ENCODE data around the gene PHACTR3.

PHACTR3 gene

DNA sequence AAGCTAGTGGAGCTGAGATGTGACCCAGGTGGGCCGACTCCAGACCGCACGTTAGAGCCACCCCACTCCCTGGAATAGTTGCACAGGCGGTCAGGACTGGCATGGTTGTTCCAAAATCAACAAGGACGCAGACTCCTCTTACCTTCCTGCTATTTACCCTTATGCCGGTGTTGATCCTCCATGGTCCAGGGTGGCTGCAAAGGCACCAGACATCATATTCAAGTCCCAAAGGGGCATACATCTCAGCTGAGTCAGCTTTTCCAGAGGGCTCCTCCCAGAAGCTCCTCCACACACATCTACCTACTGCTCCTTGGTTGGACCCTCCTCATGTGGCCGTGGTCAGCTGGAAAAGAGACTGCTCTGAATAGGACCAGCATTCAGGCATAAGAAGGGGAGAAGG lies 216.9 kb downstream of the PHACTR3 start:
- Histone ChIP-seq H3K27ac (ENCODE audit: poor library complexity, severe bottlenecking) (no peak overlapping the region), H3K4me1 (ENCODE audit: insufficient read depth, poor library complexity, severe bottlenecking) (peaks cover 22% of the 10 kb centered on the region), H3K9me3 (ENCODE audit: severe bottlenecking) (no peaks in the 10 kb centered on the region), H3K27me3 (ENCODE audit: insufficient read depth, poor library complexity, severe bottlenecking) (no peaks in the 10 kb centered on the region), H3K4me3 (ENCODE audit: severe bottlenecking) (no peak overlapping the region), H3K36me3 (ENCODE audit: low read depth) (no peaks in the 10 kb centered on the region)
- peak; percentile 54 for DNase-seq (ENCODE audit: low spot score)
- no peak for ATAC-seq (ENCODE audit: low read depth)
- TF ChIP-seq CTCF (IDR thresholded peaks at IDR 0.05; ENCODE audit: poor library complexity, severe bottlenecking), result no peak

DNA sequence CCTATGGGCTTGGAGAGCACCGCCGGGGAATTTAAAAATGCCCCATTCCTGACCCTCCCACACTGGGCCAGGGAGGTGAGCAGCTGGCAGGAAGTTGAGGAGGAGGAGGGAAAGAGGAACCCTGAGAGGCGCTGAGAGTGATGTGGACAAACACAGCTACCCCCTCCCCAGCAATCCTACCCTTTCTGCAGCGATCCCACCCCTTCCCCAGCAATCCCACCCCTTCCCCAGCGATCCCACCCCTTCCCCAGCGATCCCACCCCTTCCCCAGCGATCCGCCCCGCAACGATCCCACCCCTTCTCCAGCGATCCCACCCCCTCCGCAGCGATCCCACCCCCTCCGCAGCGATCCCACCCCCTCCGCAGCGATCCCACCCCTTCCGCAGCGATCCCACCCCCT lies 217.4 kb downstream of the PHACTR3 start:
- ATAC-seq (ENCODE audit: low read depth) (no peak), DNase-seq (ENCODE audit: low spot score) (peak; percentile 60)
- no peak overlapping the region for H3K4me3 ChIP-seq (ENCODE audit: severe bottlenecking)
- no peaks in the 10 kb centered on the region for H3K36me3 ChIP-seq (ENCODE audit: low read depth)
- no peak overlapping the region for H3K27ac ChIP-seq (ENCODE audit: poor library complexity, severe bottlenecking)
- no peaks in the 10 kb centered on the region for H3K9me3 ChIP-seq (ENCODE audit: severe bottlenecking)
- peaks cover 28% of the 10 kb centered on the region for H3K4me1 ChIP-seq (ENCODE audit: insufficient read depth, poor library complexity, severe bottlenecking)
- no peak for TF ChIP-seq CTCF (IDR thresholded peaks at IDR 0.05; ENCODE audit: poor library complexity, severe bottlenecking)
- H3K27me3 ChIP-seq (ENCODE audit: insufficient read depth, poor library complexity, severe bottlenecking), result no peaks in the 10 kb centered on the region

DNA sequence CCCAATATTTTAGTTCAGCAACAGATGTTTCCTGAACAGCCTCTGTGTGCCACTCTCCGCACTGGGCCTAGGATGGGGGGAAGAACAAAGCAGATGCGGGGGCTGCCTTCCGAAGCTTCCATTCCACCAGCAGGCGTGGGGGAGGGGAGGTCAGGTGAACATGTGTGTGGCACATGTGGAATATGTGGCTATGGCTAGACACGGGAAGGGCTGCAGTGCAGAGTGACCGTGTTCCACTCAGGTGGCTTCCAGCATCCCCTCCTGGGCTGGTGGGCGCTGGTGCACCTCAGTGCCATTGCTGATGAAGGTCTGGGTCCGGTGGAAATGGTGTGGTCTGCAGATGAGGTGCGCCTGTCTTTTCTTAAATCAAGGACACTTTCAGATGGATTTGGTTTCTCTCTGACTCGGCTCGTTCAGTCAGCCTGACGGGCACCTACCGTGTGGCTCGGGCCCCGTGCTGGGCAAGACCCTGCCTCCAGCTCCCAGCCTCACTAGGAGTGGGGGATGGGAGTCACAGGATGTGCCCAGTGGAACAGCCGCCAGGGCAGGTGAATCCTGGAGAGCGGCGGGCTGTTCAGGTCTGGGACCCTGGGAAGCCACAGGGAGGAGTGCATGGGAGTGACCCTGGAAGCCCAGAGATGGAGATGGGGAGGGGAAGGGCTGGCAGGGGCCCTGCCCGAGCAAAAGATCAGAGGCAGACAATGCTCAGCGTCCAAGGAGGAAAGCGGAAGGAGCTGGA lies 218.1 kb downstream of the PHACTR3 start:
- ATAC-seq (ENCODE audit: low read depth), result no peak
- DNase-seq (ENCODE audit: low spot score), result peak; percentile 83
- Histone ChIP-seq H3K9me3 (ENCODE audit: severe bottlenecking) (no peaks in the 10 kb centered on the region), H3K4me3 (ENCODE audit: severe bottlenecking) (no peak overlapping the region), H3K27ac (ENCODE audit: poor library complexity, severe bottlenecking) (no peak overlapping the region), H3K36me3 (ENCODE audit: low read depth) (no peaks in the 10 kb centered on the region), H3K4me1 (ENCODE audit: insufficient read depth, poor library complexity, severe bottlenecking) (peaks cover 33% of the 10 kb centered on the region), H3K27me3 (ENCODE audit: insufficient read depth, poor library complexity, severe bottlenecking) (no peaks in the 10 kb centered on the region)
- TF ChIP-seq CTCF (IDR thresholded peaks at IDR 0.05; ENCODE audit: poor library complexity, severe bottlenecking), result no peak

- no peaks in the 10 kb centered on the region for H3K9me3 ChIP-seq (ENCODE audit: severe bottlenecking)
- no peaks in the 10 kb centered on the region for H3K36me3 ChIP-seq (ENCODE audit: low read depth)
Observed at GRCh38 chr20:59823030-59823423, 218.7 kb downstream of the PHACTR3 start.

More at GRCh38 chr20:59823030-59823423, 218.7 kb downstream of the PHACTR3 start:
- Histone ChIP-seq H3K27ac (ENCODE audit: poor library complexity, severe bottlenecking) (no peak overlapping the region), H3K27me3 (ENCODE audit: insufficient read depth, poor library complexity, severe bottlenecking) (no peaks in the 10 kb centered on the region), H3K4me1 (ENCODE audit: insufficient read depth, poor library complexity, severe bottlenecking) (peaks cover 33% of the 10 kb centered on the region), H3K4me3 (ENCODE audit: severe bottlenecking) (no peak overlapping the region)
- ATAC-seq (ENCODE audit: low read depth), result no peak
- peak; percentile 38 for DNase-seq (ENCODE audit: low spot score)
- no peak for TF ChIP-seq CTCF (IDR thresholded peaks at IDR 0.05; ENCODE audit: poor library complexity, severe bottlenecking)
